HepG2 (cell line): ENCODE results near the gene TPX2. TPM values are rescaled to one million over a fixed set of nuclear protein-coding genes. Genes with fewer than 3 reads are reported as not detected.

Experiments
- AGO1 ChIP-seq: fragments of 200-400 bp; formaldehyde crosslinking; IDR thresholded peaks from 2 replicates; pipeline ENCODE4 v1.6.1; 2017; ENCODE audit warnings: mild to moderate bottlenecking, low read depth, low read length, moderate library complexity; ENCODE audit not compliant: poor library complexity, severe bottlenecking
- CCAR2 ChIP-seq: fragments of 200-400 bp; formaldehyde crosslinking; optimal IDR thresholded peaks from 2 replicates; pipeline ENCODE3; 2018; ENCODE audit warnings: low read depth, mild to moderate bottlenecking, low read length, moderate library complexity
- DDIT3 ChIP-seq: sonication (generic); formaldehyde crosslinking; IDR thresholded peaks from 2 replicates; pipeline ENCODE4 v1.4.0; 2020; ENCODE audit warnings: mild to moderate bottlenecking, missing genetic modification reagents
- DNMT1 ChIP-seq: sonication (generic); formaldehyde crosslinking; IDR thresholded peaks from 2 replicates; pipeline ENCODE4 v1.5.1; 2020; ENCODE audit warnings: mild to moderate bottlenecking, missing genetic modification reagents
- ELK4 ChIP-seq: sonication (generic); formaldehyde crosslinking; IDR thresholded peaks from 2 replicates; pipeline ENCODE4 v1.9.0; 2021; ENCODE audit warnings: missing genetic modification reagents, borderline replicate concordance
- ERF ChIP-seq: IDR thresholded peaks from 2 replicates; pipeline ENCODE4 v1.6.1; 2018; ENCODE audit warnings: missing biosample characterization, missing genetic modification reagents
- HIVEP1 ChIP-seq: sonication (generic); formaldehyde crosslinking; IDR thresholded peaks from 2 replicates; pipeline ENCODE4 v1.4.0; 2020; ENCODE audit warnings: mild to moderate bottlenecking, missing genetic modification reagents
- NFKBIZ ChIP-seq: IDR thresholded peaks from 2 replicates; pipeline ENCODE4 v1.6.1; 2018; ENCODE audit warnings: missing genetic modification reagents, missing compliant biosample characterization
- POGK ChIP-seq: sonication (generic); formaldehyde crosslinking; conservative IDR thresholded peaks from 2 replicates; pipeline ENCODE4 v1.8.0; 2022; ENCODE audit warnings: mild to moderate bottlenecking, moderate library complexity, missing genetic modification reagents
- REST ChIP-seq, 2 experiments: IDR thresholded peaks; 2 replicates each; pipeline ENCODE4 v1.6.1; 2011 to 2012; ENCODE audit warnings: low read length in 2 of 2, borderline replicate concordance in 1 of 2, low read depth in 1 of 2, mild to moderate bottlenecking in 1 of 2, moderate library complexity in 1 of 2
- RORA ChIP-seq: sonication (generic); formaldehyde crosslinking; IDR thresholded peaks from 2 replicates; pipeline ENCODE4 v1.5.0; 2020; ENCODE audit warnings: mild to moderate bottlenecking, missing genetic modification reagents, moderate library complexity
- SALL2 ChIP-seq: sonication (generic); formaldehyde crosslinking; IDR thresholded peaks from 2 replicates; pipeline ENCODE4 v1.8.1; 2023; ENCODE audit warnings: mild to moderate bottlenecking, missing genetic modification reagents, inconsistent platforms
- SNAI1 ChIP-seq: sonication (generic); formaldehyde crosslinking; IDR thresholded peaks from 2 replicates; pipeline ENCODE4 v1.5.0; 2020; ENCODE audit warnings: mild to moderate bottlenecking, missing genetic modification reagents, borderline replicate concordance
- TEF ChIP-seq: sonication (generic); formaldehyde crosslinking; IDR thresholded peaks from 2 replicates; pipeline ENCODE4 v1.5.0; 2020; ENCODE audit warnings: missing genetic modification reagents
- ZFP1 ChIP-seq: IDR thresholded peaks from 2 replicates; pipeline ENCODE4 v1.6.1; 2016
- ZFP36L1 ChIP-seq: sonication (generic); formaldehyde crosslinking; IDR thresholded peaks from 2 replicates; pipeline ENCODE4 v1.8.0; 2022; ENCODE audit warnings: mild to moderate bottlenecking, missing genetic modification reagents, moderate library complexity
- ZNF234 ChIP-seq: sonication (generic); formaldehyde crosslinking; conservative IDR thresholded peaks from 2 replicates; pipeline ENCODE4 v1.5.1; 2020; ENCODE audit warnings: mild to moderate bottlenecking, missing genetic modification reagents
- ZNF326 ChIP-seq: sonication (generic); formaldehyde crosslinking; IDR thresholded peaks from 2 replicates; pipeline ENCODE4 v1.4.0; 2020; ENCODE audit warnings: missing genetic modification reagents, borderline replicate concordance
- ZNF383 ChIP-seq: sonication (generic); formaldehyde crosslinking; IDR thresholded peaks from 2 replicates; pipeline ENCODE4 v1.4.0; 2020; ENCODE audit warnings: missing genetic modification reagents, mild to moderate bottlenecking, borderline replicate concordance
- ZNF782 ChIP-seq: sonication (generic); formaldehyde crosslinking; IDR thresholded peaks from 2 replicates; pipeline ENCODE4 v1.4.0; 2020; ENCODE audit warnings: missing genetic modification reagents, mild to moderate bottlenecking, borderline replicate concordance
- ZNF839 ChIP-seq: sonication (generic); formaldehyde crosslinking; IDR thresholded peaks from 2 replicates; pipeline ENCODE4 v1.4.0; 2020; ENCODE audit warnings: missing genetic modification reagents, mild to moderate bottlenecking, borderline replicate concordance
- polyA plus RNA-seq, 8 experiments: library from polyadenylated mRNA; depleted of rRNA in 3 of 8; stranded (reverse) in 7 of 8; unstranded in 1 of 8; fragments of >200 nt; fragmentation: Illumina TruSeq in 4 of 8; extraction: Trizol in 4 of 8; gene quantifications; 2 replicates each; pipeline versions ENCODE4 v1.2.1 to v1.2.3, GENCODE V29; 2011 to 2016; ENCODE audit warnings: low read depth in 4 of 8, missing spikeins in 1 of 8, mixed read lengths in 1 of 8; ENCODE audit not compliant: insufficient read depth in 1 of 8
- total RNA-seq, 5 experiments: library from RNA; depleted of rRNA; stranded (reverse); fragments of >200 nt; fragmentation: Illumina TruSeq; extraction: Trizol; gene quantifications; 2 replicates each; pipeline ENCODE4 v1.2.3, GENCODE V29; 2016; ENCODE audit warnings: low read depth in 1 of 5

Gene TPX2
- total and polyA plus RNA-seq, 2 of the 13 experiments (the other 11 are each of a cell fraction or from before 2014, with no cell fraction given): 34.3 to 124 TPM

- TF ChIP-seq TEF (peak; percentile 71; the same call in 1 of the 2 replicates), CCAR2 (no peak), SALL2 (CRISPR knock-in tag) (no peak), NFKBIZ (CRISPR knock-in tag) (no peak), ZNF383 (peak; percentile 33; the same call in 1 of the 2 replicates), ERF (CRISPR knock-in tag) (no peak), ZFP1 (CRISPR knock-in tag) (no peak), HIVEP1 (CRISPR knock-in tag) (no peak), REST (IDR thresholded peaks at IDR 0.05; ENCODE audit: borderline replicate concordance in 1 of 2, low read depth in 1 of 2, low read length in 2 of 2) (no peak), ZNF326 (CRISPR knock-in tag) (no peak), ZNF782 (no peak), RORA (CRISPR knock-in tag) (no peak), DDIT3 (CRISPR knock-in tag) (no peak), DNMT1 (no peak), AGO1 (no peak), ZNF839 (CRISPR knock-in tag) (no peak), POGK (CRISPR knock-in tag) (no peak), SNAI1 (CRISPR knock-in tag) (no peak), ZFP36L1 (CRISPR knock-in tag) (no peak), ZNF234 (CRISPR knock-in tag) (no peak), ELK4 (CRISPR knock-in tag) (no peak)
These were observed 20.0 kb upstream of the TPX2 start (continued) for GRCh38 chr20:31718952-31719643.
